Liver (tissue), 2 donors: ENCODE data around the gene TSPEAR.

ENCODE experiments used
- TF ChIP-seq, protein P1 (sequence below): fragments of 150-350 bp; IDR thresholded peaks from 2 replicates; pipeline ENCODE4 v1.5.1; 2017; ENCODE audit warnings: improper control_type of control experiment, low read depth, low read length; ENCODE audit not compliant: missing input control
- TF ChIP-seq, protein P2 (sequence below): IDR thresholded peaks from 2 replicates; pipeline ENCODE4 v1.6.1; 2016; ENCODE audit warnings: antibody characterized with exemption, mild to moderate bottlenecking
- TF ChIP-seq, protein P3 (sequence below): IDR thresholded peaks from 2 replicates; pipeline ENCODE4 v1.6.1; 2016; ENCODE audit warnings: antibody characterized with exemption
- donor health status: healthy.

DNA sequence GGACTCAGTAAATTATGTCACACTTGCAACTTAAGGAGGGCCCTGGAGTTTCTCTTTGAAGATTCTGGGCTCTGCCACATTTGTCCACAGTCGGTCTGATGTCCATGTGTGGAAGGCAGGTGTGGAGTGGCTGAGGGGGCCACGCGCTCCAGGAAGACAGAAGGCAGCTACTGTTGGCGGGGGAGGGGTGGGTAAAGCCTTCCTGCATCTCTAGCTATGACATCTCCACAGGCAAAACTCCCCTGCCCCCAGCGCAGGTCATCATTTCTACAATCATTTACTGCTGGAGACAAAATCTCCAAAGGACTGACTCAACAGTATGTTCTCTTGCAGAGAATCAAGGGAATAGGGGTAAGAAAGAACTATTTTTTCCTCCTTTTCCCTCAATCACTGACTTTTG, 11.4 kb upstream of the TSPEAR start:
- TF ChIP-seq, protein P1, sequence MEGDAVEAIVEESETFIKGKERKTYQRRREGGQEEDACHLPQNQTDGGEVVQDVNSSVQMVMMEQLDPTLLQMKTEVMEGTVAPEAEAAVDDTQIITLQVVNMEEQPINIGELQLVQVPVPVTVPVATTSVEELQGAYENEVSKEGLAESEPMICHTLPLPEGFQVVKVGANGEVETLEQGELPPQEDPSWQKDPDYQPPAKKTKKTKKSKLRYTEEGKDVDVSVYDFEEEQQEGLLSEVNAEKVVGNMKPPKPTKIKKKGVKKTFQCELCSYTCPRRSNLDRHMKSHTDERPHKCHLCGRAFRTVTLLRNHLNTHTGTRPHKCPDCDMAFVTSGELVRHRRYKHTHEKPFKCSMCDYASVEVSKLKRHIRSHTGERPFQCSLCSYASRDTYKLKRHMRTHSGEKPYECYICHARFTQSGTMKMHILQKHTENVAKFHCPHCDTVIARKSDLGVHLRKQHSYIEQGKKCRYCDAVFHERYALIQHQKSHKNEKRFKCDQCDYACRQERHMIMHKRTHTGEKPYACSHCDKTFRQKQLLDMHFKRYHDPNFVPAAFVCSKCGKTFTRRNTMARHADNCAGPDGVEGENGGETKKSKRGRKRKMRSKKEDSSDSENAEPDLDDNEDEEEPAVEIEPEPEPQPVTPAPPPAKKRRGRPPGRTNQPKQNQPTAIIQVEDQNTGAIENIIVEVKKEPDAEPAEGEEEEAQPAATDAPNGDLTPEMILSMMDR = no peak
- TF ChIP-seq, protein P2, sequence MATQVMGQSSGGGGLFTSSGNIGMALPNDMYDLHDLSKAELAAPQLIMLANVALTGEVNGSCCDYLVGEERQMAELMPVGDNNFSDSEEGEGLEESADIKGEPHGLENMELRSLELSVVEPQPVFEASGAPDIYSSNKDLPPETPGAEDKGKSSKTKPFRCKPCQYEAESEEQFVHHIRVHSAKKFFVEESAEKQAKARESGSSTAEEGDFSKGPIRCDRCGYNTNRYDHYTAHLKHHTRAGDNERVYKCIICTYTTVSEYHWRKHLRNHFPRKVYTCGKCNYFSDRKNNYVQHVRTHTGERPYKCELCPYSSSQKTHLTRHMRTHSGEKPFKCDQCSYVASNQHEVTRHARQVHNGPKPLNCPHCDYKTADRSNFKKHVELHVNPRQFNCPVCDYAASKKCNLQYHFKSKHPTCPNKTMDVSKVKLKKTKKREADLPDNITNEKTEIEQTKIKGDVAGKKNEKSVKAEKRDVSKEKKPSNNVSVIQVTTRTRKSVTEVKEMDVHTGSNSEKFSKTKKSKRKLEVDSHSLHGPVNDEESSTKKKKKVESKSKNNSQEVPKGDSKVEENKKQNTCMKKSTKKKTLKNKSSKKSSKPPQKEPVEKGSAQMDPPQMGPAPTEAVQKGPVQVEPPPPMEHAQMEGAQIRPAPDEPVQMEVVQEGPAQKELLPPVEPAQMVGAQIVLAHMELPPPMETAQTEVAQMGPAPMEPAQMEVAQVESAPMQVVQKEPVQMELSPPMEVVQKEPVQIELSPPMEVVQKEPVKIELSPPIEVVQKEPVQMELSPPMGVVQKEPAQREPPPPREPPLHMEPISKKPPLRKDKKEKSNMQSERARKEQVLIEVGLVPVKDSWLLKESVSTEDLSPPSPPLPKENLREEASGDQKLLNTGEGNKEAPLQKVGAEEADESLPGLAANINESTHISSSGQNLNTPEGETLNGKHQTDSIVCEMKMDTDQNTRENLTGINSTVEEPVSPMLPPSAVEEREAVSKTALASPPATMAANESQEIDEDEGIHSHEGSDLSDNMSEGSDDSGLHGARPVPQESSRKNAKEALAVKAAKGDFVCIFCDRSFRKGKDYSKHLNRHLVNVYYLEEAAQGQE = no peak
- TF ChIP-seq, protein P3, sequence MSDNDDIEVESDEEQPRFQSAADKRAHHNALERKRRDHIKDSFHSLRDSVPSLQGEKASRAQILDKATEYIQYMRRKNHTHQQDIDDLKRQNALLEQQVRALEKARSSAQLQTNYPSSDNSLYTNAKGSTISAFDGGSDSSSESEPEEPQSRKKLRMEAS = no peak
